HCT116 (cell line): ENCODE results near the gene NSG1. TPM values are rescaled to one million over a fixed set of nuclear protein-coding genes. Genes with fewer than 3 reads are reported as not detected.

ENCODE experiments used
- ATAC-seq: fragments of 200-7000 bp; cut with Tn5 transposase; 2 replicates; pipeline ENCODE4 v1.9.1; 2020; ENCODE audit warnings: mild to moderate bottlenecking, moderate library complexity
- BruUV-seq: library from RNA; stranded (reverse); fragments of 400-500 nt; replicated peaks from 2 replicates; lab custom pipeline; 2021; lab: Mats Ljungman, UMichigan
- CTCF ChIA-PET: fragments of 300-600 bp; sonication (Branson Sonifier 250); formaldehyde crosslinking; loops from one replicate; lab custom pipeline; 2021; ENCODE audit warnings: antibody characterized with exemption; lab: Charles Lee
- POLR2A ChIA-PET: fragments of 300-600, 350-600 bp; sonication (Branson Sonifier 250); formaldehyde crosslinking; loops from one replicate; lab custom pipeline; 2021; ENCODE audit warnings: antibody characterized with exemption; lab: Charles Lee
- RAD21 ChIA-PET, 2 experiments: fragments of 300-600 bp; sonication (Branson Sonifier 250); formaldehyde crosslinking; loops; one replicate each; lab custom pipeline; 2023; ENCODE audit warnings: low total read pairs in 2 of 2; ENCODE audit not compliant: uncharacterized antibody in 2 of 2, unreplicated experiment in 2 of 2, low non-redundant PET in 1 of 2; lab: Charles Lee
- DNase-seq: peaks from one replicate; pipeline ENCODE4 v3.0.0-alpha.2; 2010; ENCODE audit warnings: low read depth, low spot score
- H2AFZ ChIP-seq: fragments of 200-600 bp; shearing (Covaris generic), sonication (generic); 2 replicates; pipeline ENCODE4 v1.6.1; 2017; ENCODE audit warnings: low read depth, mixed run types, mixed read lengths, antibody characterized with exemption, low read length; ENCODE audit not compliant: poor library complexity, severe bottlenecking
- H3K27ac ChIP-seq: 2 replicates; pipeline ENCODE4 v1.5.1; 2012; ENCODE audit warnings: low read depth, low read length
- H3K27me3 ChIP-seq: fragments of 200-600 bp; sonication (generic); 2 replicates; pipeline ENCODE4 v1.6.1; 2016; ENCODE audit warnings: mixed run types, low read length, mixed read lengths; ENCODE audit not compliant: insufficient read depth
- H3K36me3 ChIP-seq, 2 experiments: fragments of 200-500 bp in 1 of 2; fragments of 200-600 bp in 1 of 2; sonication (Bioruptor generic) in 1 of 2; sonication (generic) in 1 of 2; 2 replicates each; pipeline versions ENCODE4 v1.5.1 to v1.6.1; 2014 to 2016; ENCODE audit warnings: low read length in 2 of 2, inconsistent platforms in 1 of 2, mixed read lengths in 1 of 2, mixed run types in 1 of 2; ENCODE audit not compliant: insufficient read depth in 2 of 2, control insufficient read depth in 1 of 2
- H3K4me1 ChIP-seq, 2 experiments: fragments of 200-600 bp in 1 of 2; sonication (generic) in 1 of 2; 2 replicates each; pipeline versions ENCODE4 v1.5.1 to v1.6.1; 2012 to 2017; ENCODE audit warnings: low read length in 2 of 2, inconsistent platforms in 1 of 2, mild to moderate bottlenecking in 1 of 2, mixed read lengths in 1 of 2, mixed run types in 1 of 2, moderate library complexity in 1 of 2; ENCODE audit not compliant: insufficient read depth in 2 of 2, control insufficient read depth in 1 of 2
- H3K4me2 ChIP-seq: fragments of 200-600 bp; sonication (generic); 2 replicates; pipeline ENCODE4 v1.6.1; 2017; ENCODE audit warnings: mixed run types, low read length, mixed read lengths
- H3K4me3 ChIP-seq, 2 experiments: fragments of 200-600 bp in 1 of 2; sonication (generic) in 1 of 2; replicated peaks in 1 of 2; 2 replicates each; pipeline ENCODE4 v1.5.1; 2011 to 2016; ENCODE audit warnings: low read length in 2 of 2, control low read depth in 1 of 2, low read depth in 1 of 2, mild to moderate bottlenecking in 1 of 2, mixed read lengths in 1 of 2, mixed run types in 1 of 2
- H3K79me2 ChIP-seq: fragments of 200-600 bp; sonication (generic); 2 replicates; pipeline ENCODE4 v1.6.1; 2017; ENCODE audit warnings: mild to moderate bottlenecking, mixed run types, low read length, moderate library complexity, mixed read lengths; ENCODE audit not compliant: insufficient read depth
- H3K9ac ChIP-seq: fragments of 200-600 bp; sonication (generic); 2 replicates; pipeline ENCODE4 v1.6.1; 2016; ENCODE audit warnings: low read length, mixed read lengths
- H3K9me2 ChIP-seq: fragments of 200-600 bp; sonication (generic), shearing (Covaris generic); 2 replicates; pipeline ENCODE4 v1.6.1; 2017; ENCODE audit warnings: mixed run types, mild to moderate bottlenecking, moderate library complexity; ENCODE audit not compliant: insufficient read depth
- H3K9me3 ChIP-seq, 2 experiments: fragments of 200-500 bp in 1 of 2; fragments of 200-600 bp in 1 of 2; sonication (Bioruptor generic) in 1 of 2; sonication (generic) in 1 of 2; 2 replicates each; pipeline ENCODE4 v1.6.1; 2014 to 2017; ENCODE audit warnings: low read length in 2 of 2, mixed read lengths in 2 of 2, inconsistent platforms in 1 of 2, low read depth in 1 of 2, mild to moderate bottlenecking in 1 of 2, mixed run types in 1 of 2, moderate library complexity in 1 of 2; ENCODE audit not compliant: control insufficient read depth in 1 of 2, insufficient read depth in 1 of 2
- H4K20me1 ChIP-seq: fragments of 200-600 bp; sonication (generic), shearing (Covaris generic); 2 replicates; pipeline ENCODE4 v1.6.1; 2017; ENCODE audit warnings: mixed run types, mild to moderate bottlenecking, moderate library complexity; ENCODE audit not compliant: insufficient read depth
- CEBPB ChIP-seq: IDR thresholded peaks from 2 replicates; pipeline ENCODE4 v1.6.1; 2012; ENCODE audit warnings: low read depth
- EGR1 ChIP-seq: IDR thresholded peaks from 2 replicates; pipeline ENCODE4 v1.6.1; 2012; ENCODE audit warnings: low read depth
- ELF1 ChIP-seq: IDR thresholded peaks from 2 replicates; pipeline ENCODE4 v1.6.1; 2012; ENCODE audit warnings: low read depth, borderline replicate concordance
- MAX ChIP-seq: IDR thresholded peaks from 2 replicates; pipeline ENCODE4 v1.6.1; 2012
- ZFX ChIP-seq: fragments of 450-650 bp; IDR thresholded peaks from 2 replicates; pipeline ENCODE4 v1.6.1; 2017
- intact Hi-C: fragments of 100-400 bp; cut with micrococcal nuclease; formaldehyde crosslinking; loops from 2 replicates; pipeline ENCODE4 v1.10.0; 2022
- total RNA-seq: library from RNA; stranded (reverse); gene quantifications from one replicate; pipeline ENCODE4 v1.2.1, GENCODE V29; 2021; ENCODE audit not compliant: unreplicated experiment

NSG1 gene
- total RNA-seq, 1 experiment from 2014 or later = 0.12 TPM

GRCh38 chr4:4437798-4438470, 51.0 kb downstream of the NSG1 start:
- TF ChIP-seq MAX (no peak), ZFX (no peak)
- no peak overlapping the region for H3K4me3 ChIP-seq
- H3K4me1 ChIP-seq = no peaks in the 10 kb centered on the region
- no peak overlapping the region for H3K4me2 ChIP-seq
- H3K36me3 ChIP-seq = peaks cover 0 to 2% of the 10 kb centered on the region in 2 experiments; a peak in 2 of 4 replicates
- DNase-seq = no peak
- ChIA-PET POLR2A (no interaction called here), RAD21 (no interaction called here), CTCF (no interaction called here)
- no peak overlapping the region for H3K9ac ChIP-seq
- H3K79me2 ChIP-seq = no peaks in the 10 kb centered on the region
- no peak overlapping the region for H2AFZ ChIP-seq
- H3K9me2 ChIP-seq = no peaks in the 10 kb centered on the region
- no peaks in the 10 kb centered on the region for H3K9me3 ChIP-seq
- no TSS peak for BruUV-seq
- ATAC-seq = no peak
- H3K27ac ChIP-seq = no peak overlapping the region
- no peaks in the 10 kb centered on the region for H3K27me3 ChIP-seq
- intact Hi-C loops = no loop called here
- H4K20me1 ChIP-seq = no peaks in the 10 kb centered on the region

- Histone ChIP-seq H2AFZ (no peak overlapping the region), H3K79me2 (no peaks in the 10 kb centered on the region), H3K4me2 (no peak overlapping the region), H3K4me3 (no peak overlapping the region), H3K27me3 (no peaks in the 10 kb centered on the region), H4K20me1 (no peaks in the 10 kb centered on the region), H3K36me3 (peaks cover 0 to 2% of the 10 kb centered on the region in 2 experiments; a peak in 2 of 4 replicates), H3K4me1 (peaks cover 5 to 6% of the 10 kb centered on the region in 2 experiments; a peak in 3 of 4 replicates), H3K9me2 (no peaks in the 10 kb centered on the region), H3K9ac (no peak overlapping the region), H3K27ac (no peak overlapping the region), H3K9me3 (no peaks in the 10 kb centered on the region)
- intact Hi-C loops = no loop called here
- POLR2A ChIA-PET = no interaction called here
- RAD21 ChIA-PET = no interaction called here
- ATAC-seq (no peak), DNase-seq (no peak)
- no TSS peak for BruUV-seq
- CTCF ChIA-PET = no interaction called here
- no peak for TF ChIP-seq ELF1
- TF ChIP-seq CEBPB = no peak
- no peak for TF ChIP-seq EGR1
These were observed 52.0 kb downstream of the NSG1 start for GRCh38 chr4:4438891-4439290.
